GM12878 (cell line): ENCODE data around the gene KANSL3. TPM values are rescaled to one million over a fixed set of nuclear protein-coding genes. Genes with fewer than 3 reads are reported as not detected.

Experiments used
- ATAC-seq: fragments of 200-7000 bp; cut with Tn5 transposase; 3 replicates; pipeline ENCODE4 v1.9.1; 2020; ENCODE audit warnings: mild to moderate bottlenecking, moderate library complexity
- BruUV-seq: library from RNA; stranded (reverse); fragments of 400-500 nt; replicated peaks from 2 replicates; lab custom pipeline; 2021; lab: Mats Ljungman, UMichigan
- CTCF ChIA-PET: fragments of 300-600 bp; sonication (Branson Sonifier 250); formaldehyde crosslinking; extraction: SDS; loops from one replicate; lab custom pipeline; 2021; ENCODE audit warnings: inconsistent platforms; lab: Yijun Ruan, JAX
- POLR2A ChIA-PET: fragments of 350-600 bp; formaldehyde crosslinking; extraction: SDS; loops from one replicate; lab custom pipeline; 2021; ENCODE audit warnings: inconsistent platforms; lab: Charles Lee
- RAD21 ChIA-PET: fragments of 300-600 bp; sonication (Branson Sonifier 250); formaldehyde crosslinking; loops from one replicate; lab custom pipeline; 2023; ENCODE audit warnings: antibody characterized with exemption; ENCODE audit not compliant: unreplicated experiment; lab: Charles Lee
- SMC1A ChIA-PET: fragments of 300-600 bp; sonication (Branson Sonifier 250); formaldehyde crosslinking; loops from one replicate; lab custom pipeline; 2023; ENCODE audit not compliant: unreplicated experiment, uncharacterized antibody; lab: Charles Lee
- DNase-seq: peaks from one replicate; pipeline ENCODE4 v3.0.0-alpha.2; 2011; ENCODE audit warnings: low read depth, low spot score
- FAIRE-seq: peaks from 3 replicates; lab custom pipeline; 2011; peaks lifted over from hg19 to GRCh38; lab: Jason Lieb, UNC
- H2AFZ ChIP-seq: 2 replicates; pipeline ENCODE4 v1.6.0; 2011; ENCODE audit warnings: low read depth, low read length, control low read depth; ENCODE audit not compliant: control insufficient read depth
- H3K27ac ChIP-seq: 2 replicates; pipeline ENCODE4 v1.5.1; 2011; ENCODE audit warnings: control low read depth; ENCODE audit not compliant: control insufficient read depth, insufficient read depth
- H3K27me3 ChIP-seq, 2 experiments: replicated peaks in 1 of 2; 2 replicates each; pipeline versions ENCODE4 v1.6.0 to v1.6.1; 2011; ENCODE audit warnings: low read length in 1 of 2; ENCODE audit not compliant: control insufficient read depth in 2 of 2, insufficient read depth in 2 of 2
- H3K36me3 ChIP-seq, 2 experiments: 2 replicates each; pipeline ENCODE4 v1.5.1; 2011; ENCODE audit warnings: low read length in 1 of 2; ENCODE audit not compliant: control insufficient read depth in 2 of 2, insufficient read depth in 2 of 2
- H3K4me1 ChIP-seq: 2 replicates; pipeline ENCODE4 v1.6.1; 2011; ENCODE audit warnings: mild to moderate bottlenecking, low read length, moderate library complexity, mixed read lengths; ENCODE audit not compliant: control insufficient read depth, insufficient read depth
- H3K4me2 ChIP-seq: 2 replicates; pipeline ENCODE4 v1.6.0; 2011; ENCODE audit warnings: control low read depth; ENCODE audit not compliant: control insufficient read depth, insufficient read depth
- H3K4me3 ChIP-seq: fragments of 200-600 bp; sonication (generic); 2 replicates; pipeline ENCODE4 v1.5.1; 2016
- H3K79me2 ChIP-seq: 2 replicates; pipeline ENCODE4 v1.6.0; 2011; ENCODE audit warnings: low read length; ENCODE audit not compliant: control insufficient read depth, insufficient read depth
- H3K9ac ChIP-seq: 2 replicates; pipeline ENCODE4 v1.8.0; 2011; ENCODE audit warnings: low read length, control low read depth, mixed read lengths; ENCODE audit not compliant: control insufficient read depth, insufficient read depth
- H3K9me3 ChIP-seq: replicated peaks from 3 replicates; pipeline ENCODE4 v1.5.1; 2011; ENCODE audit warnings: mild to moderate bottlenecking, low read length; ENCODE audit not compliant: control insufficient read depth, insufficient read depth
- H4K20me1 ChIP-seq: 2 replicates; pipeline ENCODE4 v1.6.0; 2011; ENCODE audit not compliant: control insufficient read depth, insufficient read depth
- CTCF ChIP-seq, 3 experiments: IDR thresholded peaks in 2 of 3; conservative IDR thresholded peaks in 1 of 3; 2 replicates each; pipeline ENCODE4 v1.5.1; 2011; ENCODE audit warnings: low read depth in 3 of 3, low read length in 3 of 3, mild to moderate bottlenecking in 3 of 3, control low read depth in 2 of 3, moderate library complexity in 2 of 3, inconsistent platforms in 1 of 3, mixed read lengths in 1 of 3; ENCODE audit not compliant: control insufficient read depth in 2 of 3, insufficient read depth in 1 of 3; ENCODE audit errors: extremely low read depth in 1 of 3
- KDM1A ChIP-seq: fragments of 200-600 bp; sonication (generic); IDR thresholded peaks from 2 replicates; pipeline ENCODE4 v1.6.1; 2016; ENCODE audit warnings: borderline replicate concordance
- MEF2B ChIP-seq: fragments of 450-650 bp; IDR thresholded peaks from 2 replicates; pipeline ENCODE4 v1.6.1; 2018; ENCODE audit warnings: mild to moderate bottlenecking, moderate library complexity; ENCODE audit not compliant: partially characterized antibody, poor library complexity, severe bottlenecking
- NFIC ChIP-seq: IDR thresholded peaks from 2 replicates; pipeline ENCODE4 v1.6.1; 2012; ENCODE audit warnings: low read depth, mild to moderate bottlenecking, inconsistent platforms, low read length, moderate library complexity
- RAD51 ChIP-seq: fragments of 450-650 bp; IDR thresholded peaks from 2 replicates; pipeline ENCODE4 v1.6.1; 2016; ENCODE audit warnings: moderate library complexity, mild to moderate bottlenecking, inconsistent platforms
- SREBF2 ChIP-seq: IDR thresholded peaks from 2 replicates; pipeline ENCODE4 v1.6.1; 2012; ENCODE audit warnings: mild to moderate bottlenecking, low read length
- SRF ChIP-seq, 2 experiments: IDR thresholded peaks; 2 replicates each; pipeline ENCODE4 v1.6.1; 2011; ENCODE audit warnings: low read depth in 2 of 2, low read length in 2 of 2, mild to moderate bottlenecking in 1 of 2, moderate library complexity in 1 of 2
- WGBS: methylation state at CpG from one replicate; pipeline ENCODE4 v1.1.6; 2016; ENCODE audit warnings: low lambda C conversion rate; ENCODE audit not compliant: insufficient replicate concordance, insufficient coverage; ENCODE audit errors: missing lambda C conversion rate; 5-methylcytosine and 5-hydroxymethylcytosine counted together
- in situ Hi-C: fragments of 300-500 bp; cut with MboI; formaldehyde crosslinking; loops from 9 replicates; pipeline ENCODE4 v1.14.3; 2018; ENCODE audit warnings: mixed read lengths
- intact Hi-C: fragments of 100-400 bp; cut with micrococcal nuclease; formaldehyde crosslinking; loops from one replicate; pipeline ENCODE4 v1.14.2; 2022; ENCODE audit not compliant: unreplicated experiment
- polyA plus RNA-seq, 11 experiments: library from polyadenylated mRNA; depleted of rRNA in 4 of 11; unstranded in 6 of 11; stranded (reverse) in 5 of 11; fragments of >200 nt; fragmentation: Nextera tagmentation in 4 of 11; fragmentation: Illumina TruSeq in 1 of 11; extraction: Ambion mirVana in 4 of 11; extraction: Trizol in 1 of 11; gene quantifications; 1 replicate in 1 of 11; 2 replicates in 10 of 11; pipeline versions ENCODE4 v1.2.1 to v1.2.3, GENCODE V29; 2011 to 2016; ENCODE audit warnings: inconsistent platforms in 2 of 11, missing spikeins in 2 of 11, low read depth in 1 of 11
- total RNA-seq, 4 experiments: library from RNA; depleted of rRNA in 3 of 4; stranded (reverse); fragments of >200 nt in 3 of 4; fragmentation: Illumina TruSeq in 1 of 4; extraction: Trizol in 1 of 4; gene quantifications; 2 replicates each; pipeline versions ENCODE4 v1.2.1 to v1.2.3, GENCODE V29; 2013 to 2021

Gene KANSL3
- total and polyA plus RNA-seq, 10 of the 15 experiments (the other 5 are each of a cell fraction or from before 2014, with no cell fraction given) = 5.6 to 25.9 (median 16.7) TPM

- no TSS peak for BruUV-seq
- in situ Hi-C loops = no loop called here
- FAIRE-seq = no peak
- Histone ChIP-seq H3K9ac (no peak overlapping the region), H3K4me3 (no peak overlapping the region), H3K27ac (no peak overlapping the region), H3K9me3 (no peaks in the 10 kb centered on the region), H4K20me1 (no peaks in the 10 kb centered on the region), H2AFZ (no peak overlapping the region), H3K79me2 (no peaks in the 10 kb centered on the region), H3K27me3 (no peaks in the 10 kb centered on the region), H3K4me1 (no peaks in the 10 kb centered on the region), H3K4me2 (no peak overlapping the region), H3K36me3 (no peaks in the 10 kb centered on the region)
- ATAC-seq = no peak
- SMC1A ChIA-PET = no interaction called here
- DNase-seq = no peak
- RAD21 ChIA-PET = interaction anchor here (0.5 to 1.4 kb wide), 2 partner anchors 9 to 181 kb away, joined by 3 read pairs; no protein-coding TSS in a partner anchor
- POLR2A ChIA-PET = no interaction called here
- no peak for TF ChIP-seq SREBF2
- TF ChIP-seq SRF (IDR thresholded peaks at IDR 0.05; ENCODE audit: low read depth in 2 of 2, low read length in 2 of 2) = no peak
- TF ChIP-seq RAD51 = no peak
- no peak for TF ChIP-seq MEF2B
- TF ChIP-seq KDM1A = no peak
- TF ChIP-seq NFIC = no peak
- TF ChIP-seq CTCF (IDR thresholded peaks at IDR 0.05 in 2 of 3, conservative IDR thresholded peaks at IDR 0.05 in 1 of 3; ENCODE audit: control insufficient read depth in 2 of 3, extremely low read depth in 1 of 3, insufficient read depth in 1 of 3, low read depth in 3 of 3, low read length in 3 of 3) = 0 out of 6 replicates have a peak, but pooled peaks of 1 of the 3 experiments have one; percentile 6
- WGBS = 58% methylated on average over 4 of the region's 4 CpGs
- CTCF ChIA-PET = interaction anchor here (1.2 to 1.3 kb wide), 2 partner anchors 20 to 27 kb away, joined by 3 to 4 read pairs; no protein-coding TSS in a partner anchor
- intact Hi-C loops = no loop called here
These were observed 57.3 kb downstream of the KANSL3 start for GRCh38 chr2:96580771-96581170.
